ENCODE results near the gene WDR7. TPM values are rescaled to one million over a fixed set of nuclear protein-coding genes. Genes with fewer than 3 reads are reported as not detected.

The WDR7 gene
- total and polyA plus RNA-seq, 10 of the 15 experiments (the other 5 are each of a cell fraction or from before 2014, with no cell fraction given) = 2.8 to 16.5 (median 11.7) TPM

DNA sequence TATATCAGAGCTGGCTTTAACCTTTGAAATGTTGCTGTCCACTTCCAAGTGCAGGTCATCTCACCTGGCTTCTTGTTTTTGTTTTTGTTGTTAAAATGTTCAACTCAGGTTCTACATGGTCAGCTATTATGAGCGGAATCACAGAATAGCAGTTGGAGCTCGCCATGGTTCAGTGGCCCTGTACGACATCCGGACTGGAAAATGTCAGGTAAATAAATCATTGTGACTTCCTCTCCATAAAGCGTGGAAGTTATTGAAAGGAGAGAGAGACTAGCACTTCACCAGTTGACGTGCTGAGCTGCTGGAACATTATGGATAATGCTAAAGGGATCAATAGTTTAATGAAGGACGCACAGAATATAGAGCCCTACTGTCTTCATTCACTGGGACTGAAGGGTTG, 311.2 kb downstream of the WDR7 start (continued):
- TF ChIP-seq, protein P1, sequence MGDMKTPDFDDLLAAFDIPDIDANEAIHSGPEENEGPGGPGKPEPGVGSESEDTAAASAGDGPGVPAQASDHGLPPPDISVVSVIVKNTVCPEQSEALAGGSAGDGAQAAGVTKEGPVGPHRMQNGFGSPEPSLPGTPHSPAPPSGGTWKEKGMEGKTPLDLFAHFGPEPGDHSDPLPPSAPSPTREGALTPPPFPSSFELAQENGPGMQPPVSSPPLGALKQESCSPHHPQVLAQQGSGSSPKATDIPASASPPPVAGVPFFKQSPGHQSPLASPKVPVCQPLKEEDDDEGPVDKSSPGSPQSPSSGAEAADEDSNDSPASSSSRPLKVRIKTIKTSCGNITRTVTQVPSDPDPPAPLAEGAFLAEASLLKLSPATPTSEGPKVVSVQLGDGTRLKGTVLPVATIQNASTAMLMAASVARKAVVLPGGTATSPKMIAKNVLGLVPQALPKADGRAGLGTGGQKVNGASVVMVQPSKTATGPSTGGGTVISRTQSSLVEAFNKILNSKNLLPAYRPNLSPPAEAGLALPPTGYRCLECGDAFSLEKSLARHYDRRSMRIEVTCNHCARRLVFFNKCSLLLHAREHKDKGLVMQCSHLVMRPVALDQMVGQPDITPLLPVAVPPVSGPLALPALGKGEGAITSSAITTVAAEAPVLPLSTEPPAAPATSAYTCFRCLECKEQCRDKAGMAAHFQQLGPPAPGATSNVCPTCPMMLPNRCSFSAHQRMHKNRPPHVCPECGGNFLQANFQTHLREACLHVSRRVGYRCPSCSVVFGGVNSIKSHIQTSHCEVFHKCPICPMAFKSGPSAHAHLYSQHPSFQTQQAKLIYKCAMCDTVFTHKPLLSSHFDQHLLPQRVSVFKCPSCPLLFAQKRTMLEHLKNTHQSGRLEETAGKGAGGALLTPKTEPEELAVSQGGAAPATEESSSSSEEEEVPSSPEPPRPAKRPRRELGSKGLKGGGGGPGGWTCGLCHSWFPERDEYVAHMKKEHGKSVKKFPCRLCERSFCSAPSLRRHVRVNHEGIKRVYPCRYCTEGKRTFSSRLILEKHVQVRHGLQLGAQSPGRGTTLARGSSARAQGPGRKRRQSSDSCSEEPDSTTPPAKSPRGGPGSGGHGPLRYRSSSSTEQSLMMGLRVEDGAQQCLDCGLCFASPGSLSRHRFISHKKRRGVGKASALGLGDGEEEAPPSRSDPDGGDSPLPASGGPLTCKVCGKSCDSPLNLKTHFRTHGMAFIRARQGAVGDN (IDR thresholded peaks at IDR 0.05) = no peak
- TF ChIP-seq MXI1 (IDR thresholded peaks at IDR 0.05; ENCODE audit: low read depth, low read length) (no peak), CHD4 (IDR thresholded peaks at IDR 0.05) (no peak), EED (IDR thresholded peaks at IDR 0.05; ENCODE audit: low read depth) (no peak), FOS (IDR thresholded peaks at IDR 0.05; ENCODE audit: borderline replicate concordance, extremely low read depth, insufficient read length) (no peak), POLR2AphosphoS5 (IDR thresholded peaks at IDR 0.05; ENCODE audit: low read length) (no peak), SIN3A (IDR thresholded peaks at IDR 0.05; ENCODE audit: low read depth, low read length) (no peak), ZNF217 (IDR thresholded peaks at IDR 0.05) (no peak)
- TF ChIP-seq, protein P2, sequence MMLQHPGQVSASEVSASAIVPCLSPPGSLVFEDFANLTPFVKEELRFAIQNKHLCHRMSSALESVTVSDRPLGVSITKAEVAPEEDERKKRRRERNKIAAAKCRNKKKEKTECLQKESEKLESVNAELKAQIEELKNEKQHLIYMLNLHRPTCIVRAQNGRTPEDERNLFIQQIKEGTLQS (IDR thresholded peaks at IDR 0.05; ENCODE audit: borderline replicate concordance, extremely low read depth, low read depth, low read length) = no peak

DNA sequence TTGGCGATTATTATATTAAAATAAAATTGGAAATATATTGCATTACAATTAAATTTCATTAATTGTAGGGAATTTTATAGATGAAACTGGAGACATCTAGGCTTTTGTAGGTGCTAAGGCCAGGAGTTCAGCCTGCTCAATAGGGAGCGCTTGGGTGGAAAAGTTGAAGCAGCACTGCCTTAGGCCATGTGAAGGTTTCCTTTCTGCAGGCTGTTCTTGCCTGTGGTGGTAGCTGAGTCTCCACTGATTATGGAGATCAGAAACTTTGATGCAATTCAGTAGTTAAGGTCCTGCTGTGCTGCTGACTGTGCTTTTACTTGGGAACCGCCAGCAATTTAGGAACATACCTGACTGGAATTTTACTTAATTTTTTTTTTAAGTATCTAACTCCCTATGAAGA, 315.9 kb downstream of the WDR7 start:
- FAIRE-seq (no peak), DNase-seq (ENCODE audit: low read depth, low spot score) (no peak), ATAC-seq (no peak)
- in situ Hi-C loops (cut with MboI) = no loop called here
- no peak overlapping the region for H3K4me3 ChIP-seq
- no peak overlapping the region for H3K9ac ChIP-seq (ENCODE audit: control insufficient read depth, insufficient read depth, low read length)
- H3K36me3 ChIP-seq (ENCODE audit: control insufficient read depth in 2 of 2, insufficient read depth in 2 of 2, low read length in 1 of 2) = no peaks in the 10 kb centered on the region
- H3K9me3 ChIP-seq (replicated peaks; ENCODE audit: control insufficient read depth, insufficient read depth, low read length) = no peaks in the 10 kb centered on the region
- BruUV-seq (replicated peaks) = no TSS peak
- no peaks in the 10 kb centered on the region for H3K27me3 ChIP-seq (replicated peaks in 1 of 2; ENCODE audit: control insufficient read depth in 2 of 2, insufficient read depth in 2 of 2, low read length in 1 of 2)
- 98% methylated on average over 3 of the region's 3 CpGs for WGBS (ENCODE audit: insufficient coverage, insufficient replicate concordance, low lambda C conversion rate, missing lambda C conversion rate)
- H2AFZ ChIP-seq (ENCODE audit: control insufficient read depth, low read depth, low read length) = no peak overlapping the region
- RAD21 ChIA-PET (ENCODE audit: unreplicated experiment) = no interaction called here
- POLR2A ChIA-PET = no interaction called here
- H4K20me1 ChIP-seq (ENCODE audit: control insufficient read depth, insufficient read depth) = no peaks in the 10 kb centered on the region
- no peak overlapping the region for H3K4me2 ChIP-seq (ENCODE audit: control insufficient read depth, insufficient read depth)
- TF ChIP-seq YY1 (IDR thresholded peaks at IDR 0.05; ENCODE audit: low read depth, low read length) = no peak
- TF ChIP-seq, protein P3, sequence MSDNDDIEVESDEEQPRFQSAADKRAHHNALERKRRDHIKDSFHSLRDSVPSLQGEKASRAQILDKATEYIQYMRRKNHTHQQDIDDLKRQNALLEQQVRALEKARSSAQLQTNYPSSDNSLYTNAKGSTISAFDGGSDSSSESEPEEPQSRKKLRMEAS (IDR thresholded peaks at IDR 0.05; ENCODE audit: low read depth, low read length) = no peak
- TF ChIP-seq, protein P4, sequence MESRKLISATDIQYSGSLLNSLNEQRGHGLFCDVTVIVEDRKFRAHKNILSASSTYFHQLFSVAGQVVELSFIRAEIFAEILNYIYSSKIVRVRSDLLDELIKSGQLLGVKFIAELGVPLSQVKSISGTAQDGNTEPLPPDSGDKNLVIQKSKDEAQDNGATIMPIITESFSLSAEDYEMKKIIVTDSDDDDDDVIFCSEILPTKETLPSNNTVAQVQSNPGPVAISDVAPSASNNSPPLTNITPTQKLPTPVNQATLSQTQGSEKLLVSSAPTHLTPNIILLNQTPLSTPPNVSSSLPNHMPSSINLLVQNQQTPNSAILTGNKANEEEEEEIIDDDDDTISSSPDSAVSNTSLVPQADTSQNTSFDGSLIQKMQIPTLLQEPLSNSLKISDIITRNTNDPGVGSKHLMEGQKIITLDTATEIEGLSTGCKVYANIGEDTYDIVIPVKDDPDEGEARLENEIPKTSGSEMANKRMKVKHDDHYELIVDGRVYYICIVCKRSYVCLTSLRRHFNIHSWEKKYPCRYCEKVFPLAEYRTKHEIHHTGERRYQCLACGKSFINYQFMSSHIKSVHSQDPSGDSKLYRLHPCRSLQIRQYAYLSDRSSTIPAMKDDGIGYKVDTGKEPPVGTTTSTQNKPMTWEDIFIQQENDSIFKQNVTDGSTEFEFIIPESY (IDR thresholded peaks at IDR 0.05) = no peak
- no peak for TF ChIP-seq SIX5 (IDR thresholded peaks at IDR 0.05; ENCODE audit: low read depth, low read length, severe bottlenecking)
- no peak for TF ChIP-seq YBX1 (IDR thresholded peaks at IDR 0.05)
- no peak for TF ChIP-seq ZBED1 (IDR thresholded peaks at IDR 0.05; ENCODE audit: borderline replicate concordance)
- TF ChIP-seq DPF2 (IDR thresholded peaks at IDR 0.05) = no peak
- no peak for TF ChIP-seq RUNX3 (IDR thresholded peaks at IDR 0.05; ENCODE audit: low read length)
- no peak for TF ChIP-seq ZSCAN29 (IDR thresholded peaks at IDR 0.05)
- no peak for TF ChIP-seq PAX5 (IDR thresholded peaks at IDR 0.05; ENCODE audit: borderline replicate concordance, low read depth, low read length)
- no peak for TF ChIP-seq EP300 (IDR thresholded peaks at IDR 0.05; ENCODE audit: borderline replicate concordance in 1 of 2, control insufficient read depth in 1 of 2, low read depth in 2 of 2, low read length in 2 of 2)
- intact Hi-C loops (cut with micrococcal nuclease; ENCODE audit: unreplicated experiment) = no loop called here
- no peak overlapping the region for H3K27ac ChIP-seq (ENCODE audit: control insufficient read depth, insufficient read depth)
- CTCF ChIA-PET = interaction anchor here (0.6 kb wide), 1 partner anchor 10 kb away, joined by 3 read pairs; no protein-coding TSS in a partner anchor
- SMC1A ChIA-PET (ENCODE audit: uncharacterized antibody, unreplicated experiment) = interaction anchor here (1.1 kb wide), 1 partner anchor 60 kb away, joined by 3 read pairs; no protein-coding TSS in a partner anchor
- H3K4me1 ChIP-seq (ENCODE audit: control insufficient read depth, insufficient read depth, low read length) = no peaks in the 10 kb centered on the region
- no peaks in the 10 kb centered on the region for H3K79me2 ChIP-seq (ENCODE audit: control insufficient read depth, insufficient read depth, low read length)
